ENCODE data around the gene ZNF573. TPM values are rescaled to one million over a fixed set of nuclear protein-coding genes. Genes with fewer than 3 reads are reported as not detected.

ZNF573 gene
- total and polyA plus RNA-seq, 2 donors (not counting 3 experiments of a cell fraction or from before 2014, with no cell fraction given), result 1.4 to 6.3 TPM

- Histone ChIP-seq H3K4me3 (replicated peaks in 1 of 3; ENCODE audit: insufficient read depth in 1 of 3, low read depth in 1 of 3, low read length in 3 of 3) (no peak overlapping the region), H3K4me1 (ENCODE audit: control insufficient read depth, extremely low read depth, insufficient read depth, low read length) (no peaks in the 10 kb centered on the region), H4K20me1 (replicated peaks; ENCODE audit: control insufficient read depth, extremely low read depth, insufficient read depth, low read length) (no peaks in the 10 kb centered on the region), H3K9ac (replicated peaks; ENCODE audit: extremely low read depth, insufficient read depth, low read length) (no peak overlapping the region), H3K79me2 (ENCODE audit: control insufficient read depth, insufficient read depth, low read length) (no peaks in the 10 kb centered on the region), H2AFZ (ENCODE audit: low read depth, low read length) (no peak overlapping the region), H3K27ac (ENCODE audit: insufficient read depth, low read depth, low read length) (no peak overlapping the region), H3K36me3 (ENCODE audit: control insufficient read depth in 2 of 2, extremely low read depth in 1 of 2, insufficient read depth in 2 of 2, low read length in 2 of 2) (no peaks in the 10 kb centered on the region), H3K4me2 (ENCODE audit: insufficient read depth, low read length) (no peak overlapping the region), H3K9me3 (replicated peaks; ENCODE audit: control insufficient read depth, insufficient read depth, low read length) (peaks cover 22% of the 10 kb centered on the region), H3K9me1 (replicated peaks; ENCODE audit: control insufficient read depth, extremely low read depth, insufficient read depth, low read length) (no peaks in the 10 kb centered on the region), H3K27me3 (ENCODE audit: control insufficient read depth in 2 of 2, insufficient read depth in 2 of 2, low read length in 2 of 2) (no peaks in the 10 kb centered on the region)
- ChIA-PET POLR2A (no interaction called here), CTCF (no interaction called here)
- intact Hi-C loops (cut with micrococcal nuclease), result no loop called here
- BruUV-seq (replicated peaks), result no TSS peak
- FAIRE-seq (no peak), DNase-seq (ENCODE audit: low read depth, low spot score) (no peak)
- dilution Hi-C loops (cut with MboI; ENCODE audit: extremely low pct_ligation_motif_present, low sequenced_read_pairs), result no loop called here
- no peak for TF ChIP-seq FOS (IDR thresholded peaks at IDR 0.05; ENCODE audit: borderline replicate concordance, insufficient read depth, low read length)
- TF ChIP-seq GATA2 (IDR thresholded peaks at IDR 0.05; ENCODE audit: insufficient read depth, insufficient read length, low read depth, low read length), result no peak
- no peak for TF ChIP-seq MAX (IDR thresholded peaks at IDR 0.05; ENCODE audit: insufficient read depth, insufficient read length)
- TF ChIP-seq CTCF (IDR thresholded peaks at IDR 0.05; ENCODE audit: extremely low read depth in 1 of 2, insufficient read depth in 1 of 2, low read depth in 1 of 2, low read length in 2 of 2), result no peak
- no peak for TF ChIP-seq POLR2AphosphoS5 (IDR thresholded peaks at IDR 0.05; ENCODE audit: insufficient read depth, low read depth, low read length)
- TF ChIP-seq POLR2A (IDR thresholded peaks at IDR 0.05; ENCODE audit: low read depth, low read length), result no peak
- TF ChIP-seq MYC (IDR thresholded peaks at IDR 0.05; ENCODE audit: low read depth, low read length), result no peak
- no peak for TF ChIP-seq JUN (IDR thresholded peaks at IDR 0.05; ENCODE audit: borderline replicate concordance, insufficient read depth, insufficient read length, low read depth)
- no peak for TF ChIP-seq EZH2 (IDR thresholded peaks at IDR 0.05; ENCODE audit: borderline replicate concordance, low read depth, low read length, severe bottlenecking)
These were observed 24.0 kb upstream of the ZNF573 start for GRCh38 chr19:37803249-37803840.
